Sigmoid colon (tissue), 4 donors: ENCODE results near the gene RCN2.

Source experiments
- EP300 ChIP-seq, 4 donors: sonication (generic); formaldehyde crosslinking; IDR thresholded peaks; one replicate each; pipeline ENCODE4 v1.6.1; 2017; ENCODE audit warnings: antibody characterized with exemption in 4 of 4
- POLR2A ChIP-seq, 2 donors: fragments of 450-650 bp; IDR thresholded peaks; one replicate each; pipeline ENCODE4 v1.6.1; 2016; ENCODE audit warnings: antibody characterized with exemption in 2 of 2, mild to moderate bottlenecking in 2 of 2, moderate library complexity in 2 of 2
- POLR2AphosphoS5 ChIP-seq, 4 donors: sonication (generic); formaldehyde crosslinking; IDR thresholded peaks; one replicate each; pipeline ENCODE4 v1.6.1; 2017; ENCODE audit warnings: antibody characterized with exemption in 4 of 4
- TF ChIP-seq, protein P1 (sequence below), 4 experiments: fragments of 450-650 bp in 3 of 4; fragments of 200-600 bp in 1 of 4; IDR thresholded peaks; one replicate each; pipeline ENCODE4 v1.5.1; 2016 to 2019; ENCODE audit warnings: antibody characterized with exemption in 4 of 4, mild to moderate bottlenecking in 3 of 4, moderate library complexity in 2 of 4

DNA sequence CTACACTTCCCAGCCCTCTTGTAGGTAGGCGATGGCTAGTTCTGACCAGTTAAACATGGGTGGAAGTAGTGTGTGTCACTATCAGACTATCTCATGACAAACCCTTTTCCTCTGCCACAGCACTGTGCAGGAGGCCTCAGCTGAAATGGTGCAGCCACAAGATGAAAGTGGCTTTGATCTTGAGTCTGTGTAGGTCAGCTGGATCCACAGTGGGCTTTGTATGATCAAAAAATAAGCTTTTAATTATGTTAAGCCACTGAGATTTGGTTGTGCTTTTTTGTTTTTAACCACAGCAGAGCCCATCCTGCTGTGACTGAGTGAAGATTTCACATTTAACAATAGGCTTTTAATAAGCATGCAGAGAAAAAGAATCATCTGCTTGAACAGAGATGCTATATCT, 19.7 kb downstream of the RCN2 start:
- TF ChIP-seq, protein P1, sequence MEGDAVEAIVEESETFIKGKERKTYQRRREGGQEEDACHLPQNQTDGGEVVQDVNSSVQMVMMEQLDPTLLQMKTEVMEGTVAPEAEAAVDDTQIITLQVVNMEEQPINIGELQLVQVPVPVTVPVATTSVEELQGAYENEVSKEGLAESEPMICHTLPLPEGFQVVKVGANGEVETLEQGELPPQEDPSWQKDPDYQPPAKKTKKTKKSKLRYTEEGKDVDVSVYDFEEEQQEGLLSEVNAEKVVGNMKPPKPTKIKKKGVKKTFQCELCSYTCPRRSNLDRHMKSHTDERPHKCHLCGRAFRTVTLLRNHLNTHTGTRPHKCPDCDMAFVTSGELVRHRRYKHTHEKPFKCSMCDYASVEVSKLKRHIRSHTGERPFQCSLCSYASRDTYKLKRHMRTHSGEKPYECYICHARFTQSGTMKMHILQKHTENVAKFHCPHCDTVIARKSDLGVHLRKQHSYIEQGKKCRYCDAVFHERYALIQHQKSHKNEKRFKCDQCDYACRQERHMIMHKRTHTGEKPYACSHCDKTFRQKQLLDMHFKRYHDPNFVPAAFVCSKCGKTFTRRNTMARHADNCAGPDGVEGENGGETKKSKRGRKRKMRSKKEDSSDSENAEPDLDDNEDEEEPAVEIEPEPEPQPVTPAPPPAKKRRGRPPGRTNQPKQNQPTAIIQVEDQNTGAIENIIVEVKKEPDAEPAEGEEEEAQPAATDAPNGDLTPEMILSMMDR (IDR thresholded peaks at IDR 0.05): no peak
- TF ChIP-seq EP300 (IDR thresholded peaks at IDR 0.05): no peak
- no peak for TF ChIP-seq POLR2A (IDR thresholded peaks at IDR 0.05)
- no peak for TF ChIP-seq POLR2AphosphoS5 (IDR thresholded peaks at IDR 0.05)
